LNCaP clone FGC (cell line): ENCODE data around the gene PTPRG.

Experiments used
- DNase-seq: peaks from one replicate; pipeline ENCODE4 v3.0.0-alpha.2; 2011; ENCODE audit warnings: low read depth
- H3K4me3 ChIP-seq: 2 replicates; pipeline ENCODE4 v1.5.1; 2011; ENCODE audit warnings: mild to moderate bottlenecking, low read depth, low read length, control low read depth
- CTCF ChIP-seq: IDR thresholded peaks from 2 replicates; pipeline ENCODE4 v1.5.1; 2012; ENCODE audit warnings: mild to moderate bottlenecking; ENCODE audit not compliant: control insufficient read depth, insufficient read depth; ENCODE audit errors: extremely low read depth

PTPRG gene

DNA sequence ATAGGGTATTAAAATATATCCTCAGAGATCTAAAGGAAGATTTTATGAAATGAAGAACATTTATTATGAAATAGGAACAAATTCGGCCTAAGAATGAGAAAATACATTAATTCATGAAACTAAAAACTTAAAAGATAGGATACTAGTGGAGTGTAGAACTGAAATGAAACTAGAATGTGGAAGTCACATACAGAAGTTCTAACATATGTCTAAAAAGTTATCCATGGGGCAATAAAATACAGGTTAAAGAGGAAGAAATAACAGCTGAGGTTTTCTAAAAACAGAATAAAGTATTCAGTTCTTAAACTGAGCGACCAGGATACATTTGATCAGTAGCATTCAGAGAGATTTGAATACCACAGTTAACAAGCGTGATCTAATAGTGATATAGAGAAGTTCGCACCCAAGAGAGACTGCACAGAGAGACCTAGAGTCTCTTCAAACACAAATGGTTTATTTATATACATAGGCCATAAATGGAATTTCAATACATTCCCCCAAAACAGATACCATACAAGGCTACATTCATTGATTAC, 726.1 kb downstream of the PTPRG start:
- no peak for DNase-seq
- no peak for TF ChIP-seq CTCF
- H3K4me3 ChIP-seq: no peak overlapping the region

- DNase-seq: peak; percentile 55
- H3K4me3 ChIP-seq: no peak overlapping the region
- no peak for TF ChIP-seq CTCF
Observed at GRCh38 chr3:62289922-62290321, 728.6 kb downstream of the PTPRG start.

DNA sequence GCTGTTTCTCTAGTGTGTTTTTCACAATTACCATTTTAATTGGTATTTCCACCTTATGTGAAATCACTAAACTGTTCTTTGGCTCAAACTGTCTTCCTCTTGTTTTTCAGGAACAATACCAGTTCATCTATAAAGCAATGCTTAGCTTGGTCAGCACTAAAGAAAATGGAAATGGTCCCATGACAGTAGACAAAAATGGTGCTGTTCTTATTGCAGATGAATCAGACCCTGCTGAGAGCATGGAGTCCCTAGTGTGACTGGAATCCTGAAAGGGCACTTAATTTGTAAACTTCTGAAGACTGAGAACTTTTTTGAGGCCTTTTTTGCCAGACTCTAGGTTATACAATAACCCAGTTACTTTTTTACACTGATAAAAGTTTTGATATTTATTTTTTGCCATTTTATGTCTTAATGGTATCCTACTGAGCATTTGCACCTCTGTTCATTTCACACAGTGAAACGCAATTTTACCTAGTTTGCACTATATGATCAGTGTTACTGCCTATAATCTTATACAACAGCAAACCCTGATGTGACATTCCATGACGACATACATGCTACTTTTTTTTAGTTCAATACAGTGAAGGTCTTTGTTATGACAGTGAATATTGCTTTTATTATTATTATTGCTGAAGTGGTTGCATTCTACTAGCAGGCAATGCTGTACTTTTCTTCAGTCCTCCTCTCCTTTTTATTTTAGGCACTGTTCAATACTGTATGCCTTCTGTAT, 731.8 kb downstream of the PTPRG start:
- DNase-seq: no peak
- H3K4me3 ChIP-seq: no peak overlapping the region
- no peak for TF ChIP-seq CTCF

GRCh38 chr3:62295571-62295970, 734.2 kb downstream of the PTPRG start:
- H3K4me3 ChIP-seq: no peak overlapping the region
- no peak for DNase-seq
- no peak for TF ChIP-seq CTCF

DNA sequence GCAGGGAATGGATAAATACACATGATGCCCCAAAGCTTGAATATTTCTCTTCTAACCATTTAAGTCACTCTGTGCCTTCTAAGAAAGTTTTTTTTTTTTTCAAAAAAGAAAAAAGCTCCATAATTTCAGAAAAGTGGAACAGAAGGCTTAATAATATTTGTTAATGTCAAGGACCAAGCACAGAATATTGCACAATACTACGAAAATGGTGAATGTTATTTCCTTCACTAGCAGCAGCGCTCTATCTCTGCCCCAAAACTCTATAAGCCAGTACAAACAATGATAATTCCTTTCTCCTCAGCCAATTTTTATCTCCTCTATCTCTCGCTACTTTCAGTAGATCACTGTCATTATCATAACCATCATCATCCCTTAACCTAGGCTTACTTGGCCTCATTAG, 739.2 kb downstream of the PTPRG start:
- DNase-seq: no peak
- no peak overlapping the region for H3K4me3 ChIP-seq
- no peak for TF ChIP-seq CTCF

GRCh38 chr3:62312201-62312600, 750.8 kb downstream of the PTPRG start:
- peak; percentile 26; the same call in 1 of the 2 replicates for TF ChIP-seq CTCF
- H3K4me3 ChIP-seq: no peak overlapping the region
- no peak for DNase-seq

GRCh38 chr3:62316525-62316924, 755.2 kb downstream of the PTPRG start:
- DNase-seq: peak; percentile 77
- no peak overlapping the region for H3K4me3 ChIP-seq
- no peak for TF ChIP-seq CTCF
